HG03439 (cell line): ENCODE measurements around the gene B3GALT5.
"Not testable (repeated sequence)": the region's sequence is repeated elsewhere in the genome, so short reads cannot be mapped to it uniquely, and the experiment has no call there.

Source experiments
- ATAC-seq: cut with Tn5 transposase; IDR thresholded peaks from one replicate; pipeline ENCODE4 v1.9.1; 2021; ENCODE audit warnings: mild to moderate bottlenecking, moderate library complexity; ENCODE audit not compliant: unreplicated experiment

Gene B3GALT5

GRCh38 chr21:39686646-39687468 lies 74.1 kb downstream of the B3GALT5 start:
- no peak for ATAC-seq

GRCh38 chr21:39688010-39688409 lies 75.3 kb downstream of the B3GALT5 start:
- no peak for ATAC-seq

- ATAC-seq = not testable (repeated sequence)
These were observed 77.1 kb downstream of the B3GALT5 start for GRCh38 chr21:39689860-39690259.

- ATAC-seq = no peak
These were observed 77.7 kb downstream of the B3GALT5 start for GRCh38 chr21:39690454-39690853.

- ATAC-seq = no peak
These were observed 82.0 kb downstream of the B3GALT5 start for GRCh38 chr21:39694750-39695149.

- no peak for ATAC-seq
These were observed 83.5 kb downstream of the B3GALT5 start for GRCh38 chr21:39696196-39696595.

GRCh38 chr21:39696618-39697017 lies 83.9 kb downstream of the B3GALT5 start:
- no peak for ATAC-seq

GRCh38 chr21:39700318-39700717 lies 87.6 kb downstream of the B3GALT5 start:
- no peak for ATAC-seq

- no peak for ATAC-seq
These were observed 90.8 kb downstream of the B3GALT5 start for GRCh38 chr21:39703578-39703977.

- ATAC-seq = no peak
These were observed 93.1 kb downstream of the B3GALT5 start for GRCh38 chr21:39705849-39706248.

GRCh38 chr21:39707316-39707715 lies 94.6 kb downstream of the B3GALT5 start:
- ATAC-seq = no peak

GRCh38 chr21:39710866-39711265 lies 98.1 kb downstream of the B3GALT5 start:
- ATAC-seq = no peak

- ATAC-seq = no peak
These were observed 99.5 kb downstream of the B3GALT5 start for GRCh38 chr21:39712273-39712672.

- ATAC-seq = no peak
These were observed 100.2 kb downstream of the B3GALT5 start for GRCh38 chr21:39712976-39713375.

GRCh38 chr21:39713905-39714304 lies 101.2 kb downstream of the B3GALT5 start:
- no peak for ATAC-seq

GRCh38 chr21:39714331-39714730 lies 101.6 kb downstream of the B3GALT5 start:
- ATAC-seq = no peak

GRCh38 chr21:39715804-39716397 lies 103.2 kb downstream of the B3GALT5 start:
- ATAC-seq = no peak

- no peak for ATAC-seq
These were observed 107.5 kb downstream of the B3GALT5 start for GRCh38 chr21:39720126-39720778.

GRCh38 chr21:39721885-39722284 lies 109.1 kb downstream of the B3GALT5 start:
- ATAC-seq = no peak
